HUES48 (cell line): Measurements from ENCODE around the gene PRKG1.
"Not testable (repeated sequence)": the region's sequence is repeated elsewhere in the genome, so short reads cannot be mapped to it uniquely, and the experiment has no call there.

Source experiments
- H3K27ac ChIP-seq: one replicate; pipeline ENCODE4 v1.7.0; 2013; ENCODE audit warnings: low read depth, low read length, inconsistent platforms
- H3K27me3 ChIP-seq: 2 replicates; pipeline ENCODE4 v1.6.1; 2013; ENCODE audit warnings: mild to moderate bottlenecking, low read length; ENCODE audit not compliant: control insufficient read depth, insufficient read depth
- H3K36me3 ChIP-seq: 2 replicates; pipeline ENCODE4 v1.6.1; 2013; ENCODE audit warnings: low read length; ENCODE audit not compliant: control insufficient read depth, insufficient read depth
- H3K4me1 ChIP-seq: 2 replicates; pipeline ENCODE4 v1.6.1; 2013; ENCODE audit warnings: mild to moderate bottlenecking, low read length; ENCODE audit not compliant: control insufficient read depth, insufficient read depth
- H3K4me3 ChIP-seq: 2 replicates; pipeline ENCODE4 v1.5.1; 2013; ENCODE audit warnings: mild to moderate bottlenecking, low read depth, low read length
- H3K9ac ChIP-seq: 2 replicates; pipeline ENCODE4 v1.6.1; 2013; ENCODE audit warnings: mild to moderate bottlenecking, low read depth, low read length, moderate library complexity
- H3K9me3 ChIP-seq: 2 replicates; pipeline ENCODE4 v1.6.1; 2013; ENCODE audit warnings: low read length; ENCODE audit not compliant: control insufficient read depth, insufficient read depth

The PRKG1 gene

GRCh38 chr10:52032681-52033629, 958.7 kb downstream of the PRKG1 start:
- Histone ChIP-seq H3K4me3 (peak overlapping the region; percentile 17), H3K36me3 (peaks cover 45% of the 10 kb centered on the region), H3K4me1 (peaks cover 33% of the 10 kb centered on the region), H3K27me3 (no peaks in the 10 kb centered on the region), H3K9me3 (no peaks in the 10 kb centered on the region), H3K27ac (peak overlapping the region; percentile 89), H3K9ac (peak overlapping the region; percentile 64)

GRCh38 chr10:52039002-52039793, 964.9 kb downstream of the PRKG1 start:
- H3K27me3 ChIP-seq, H3K9me3 ChIP-seq: not testable (repeated sequence)
- Histone ChIP-seq H3K27ac (peak overlapping the region; percentile 95), H3K9ac (peak overlapping the region; percentile 93), H3K4me1 (peaks cover 44% of the 10 kb centered on the region), H3K36me3 (peaks cover 13% of the 10 kb centered on the region), H3K4me3 (peak overlapping the region; percentile 89)

GRCh38 chr10:52040486-52040885, 966.2 kb downstream of the PRKG1 start:
- H3K9me3 ChIP-seq, result no peaks in the 10 kb centered on the region
- peak overlapping the region; percentile 95 for H3K27ac ChIP-seq
- H3K27me3 ChIP-seq, result no peaks in the 10 kb centered on the region
- peak overlapping the region; percentile 58 for H3K4me3 ChIP-seq
- peaks cover 5% of the 10 kb centered on the region; the same call in 1 of the 2 replicates for H3K36me3 ChIP-seq
- H3K9ac ChIP-seq, result no peak overlapping the region
- H3K4me1 ChIP-seq, result peaks cover 57% of the 10 kb centered on the region

- Histone ChIP-seq H3K4me3 (no peak overlapping the region), H3K4me1 (peaks cover 69% of the 10 kb centered on the region), H3K27me3 (no peaks in the 10 kb centered on the region), H3K27ac (peak overlapping the region; percentile 21), H3K9me3 (no peaks in the 10 kb centered on the region), H3K36me3 (no peaks in the 10 kb centered on the region), H3K9ac (no peak overlapping the region)
These were observed 969.5 kb downstream of the PRKG1 start for GRCh38 chr10:52043811-52044210.

- Histone ChIP-seq H3K27me3 (no peaks in the 10 kb centered on the region), H3K9ac (no peak overlapping the region), H3K4me1 (peaks cover 37% of the 10 kb centered on the region), H3K9me3 (no peaks in the 10 kb centered on the region), H3K4me3 (no peak overlapping the region), H3K36me3 (no peaks in the 10 kb centered on the region), H3K27ac (no peak overlapping the region)
These were observed 973.8 kb downstream of the PRKG1 start for GRCh38 chr10:52048051-52048450.

- Histone ChIP-seq H3K4me3 (no peak overlapping the region), H3K9ac (no peak overlapping the region), H3K4me1 (peaks cover 12% of the 10 kb centered on the region), H3K9me3 (no peaks in the 10 kb centered on the region), H3K27me3 (no peaks in the 10 kb centered on the region), H3K36me3 (no peaks in the 10 kb centered on the region), H3K27ac (no peak overlapping the region)
These were observed 976.3 kb downstream of the PRKG1 start for GRCh38 chr10:52050429-52051047.

GRCh38 chr10:52053497-52053896, 979.2 kb downstream of the PRKG1 start:
- no peak overlapping the region for H3K4me3 ChIP-seq
- H3K9me3 ChIP-seq, result no peaks in the 10 kb centered on the region
- H3K27ac ChIP-seq, result no peak overlapping the region
- no peaks in the 10 kb centered on the region for H3K27me3 ChIP-seq
- peaks cover 5% of the 10 kb centered on the region; the same call in 1 of the 2 replicates for H3K4me1 ChIP-seq
- no peak overlapping the region for H3K9ac ChIP-seq
- no peaks in the 10 kb centered on the region for H3K36me3 ChIP-seq

GRCh38 chr10:52056291-52056690, 982.0 kb downstream of the PRKG1 start:
- no peak overlapping the region for H3K9ac ChIP-seq
- no peak overlapping the region for H3K27ac ChIP-seq
- no peaks in the 10 kb centered on the region for H3K9me3 ChIP-seq
- H3K4me3 ChIP-seq, result no peak overlapping the region
- H3K36me3 ChIP-seq, result no peaks in the 10 kb centered on the region
- no peaks in the 10 kb centered on the region for H3K27me3 ChIP-seq
- peaks cover 5% of the 10 kb centered on the region; the same call in 1 of the 2 replicates for H3K4me1 ChIP-seq

- Histone ChIP-seq H3K9ac (no peak overlapping the region), H3K9me3 (no peaks in the 10 kb centered on the region), H3K27ac (no peak overlapping the region), H3K27me3 (no peaks in the 10 kb centered on the region), H3K36me3 (no peaks in the 10 kb centered on the region), H3K4me3 (no peak overlapping the region), H3K4me1 (peaks cover 5% of the 10 kb centered on the region; the same call in 1 of the 2 replicates)
These were observed 984.8 kb downstream of the PRKG1 start for GRCh38 chr10:52059089-52059488.

- Histone ChIP-seq H3K9ac (no peak overlapping the region), H3K9me3 (no peaks in the 10 kb centered on the region), H3K27ac (no peak overlapping the region), H3K36me3 (no peaks in the 10 kb centered on the region), H3K27me3 (no peaks in the 10 kb centered on the region), H3K4me3 (no peak overlapping the region), H3K4me1 (peaks cover 6% of the 10 kb centered on the region; the same call in 1 of the 2 replicates)
These were observed 988.9 kb downstream of the PRKG1 start for GRCh38 chr10:52063159-52063558.
